Epithelial cell of prostate (primary cell): ENCODE data around the gene ZSCAN23.
A peak's percentile ranks its signal among the peaks of the same experiment; 100 is the strongest.
"Not testable (repeated sequence)": the region's sequence is repeated elsewhere in the genome, so short reads cannot be mapped to it uniquely, and the experiment has no call there.

Source experiments
- DNase-seq: peaks from one replicate; pipeline ENCODE4 v3.0.0-alpha.2; 2011; ENCODE audit warnings: low read depth, low spot score
- H3K27ac ChIP-seq: fragments of 450-650 bp; 2 replicates; pipeline ENCODE4 v1.5.1; 2017; ENCODE audit warnings: mild to moderate bottlenecking

ZSCAN23 gene

GRCh38 chr6:28444759-28445158 is 1.5 kb upstream of the ZSCAN23 start:
- H3K27ac ChIP-seq, DNase-seq: not testable (repeated sequence)

GRCh38 chr6:28442586-28442985 is 705 bp downstream of the ZSCAN23 start:
- no peak for DNase-seq
- H3K27ac ChIP-seq: no peak overlapping the region

GRCh38 chr6:28436404-28436803 is 6.9 kb downstream of the ZSCAN23 start:
- no peak for DNase-seq
- no peak overlapping the region for H3K27ac ChIP-seq

- H3K27ac ChIP-seq: no peak overlapping the region
- DNase-seq: no peak
These were observed 10.2 kb downstream of the ZSCAN23 start for GRCh38 chr6:28433119-28433518.

GRCh38 chr6:28429781-28430180 is 13.5 kb downstream of the ZSCAN23 start:
- H3K27ac ChIP-seq: no peak overlapping the region
- no peak for DNase-seq

- H3K27ac ChIP-seq: no peak overlapping the region
- no peak for DNase-seq
These were observed 17.2 kb downstream of the ZSCAN23 start for GRCh38 chr6:28425944-28426541.

GRCh38 chr6:28424163-28424562 is 19.1 kb downstream of the ZSCAN23 start:
- DNase-seq: no peak
- H3K27ac ChIP-seq: no peak overlapping the region

GRCh38 chr6:28423546-28423945 is 19.7 kb downstream of the ZSCAN23 start:
- no peak overlapping the region for H3K27ac ChIP-seq
- no peak for DNase-seq

- no peak for DNase-seq
- no peak overlapping the region for H3K27ac ChIP-seq
These were observed 29.6 kb downstream of the ZSCAN23 start for GRCh38 chr6:28413681-28414080.

GRCh38 chr6:28410767-28411166 is 32.5 kb downstream of the ZSCAN23 start:
- no peak for DNase-seq
- H3K27ac ChIP-seq: no peak overlapping the region

- no peak overlapping the region for H3K27ac ChIP-seq
- DNase-seq: no peak
These were observed 35.1 kb downstream of the ZSCAN23 start for GRCh38 chr6:28408076-28408802.

- no peak for DNase-seq
- H3K27ac ChIP-seq: no peak overlapping the region
These were observed 35.9 kb downstream of the ZSCAN23 start for GRCh38 chr6:28407401-28407800.

GRCh38 chr6:28403923-28404322 is 39.4 kb downstream of the ZSCAN23 start:
- H3K27ac ChIP-seq, DNase-seq: not testable (repeated sequence)

- H3K27ac ChIP-seq: no peak overlapping the region
- no peak for DNase-seq
These were observed 41.1 kb downstream of the ZSCAN23 start for GRCh38 chr6:28402197-28402596.

- DNase-seq: peak; percentile 41
These were observed 42.1 kb downstream of the ZSCAN23 start for GRCh38 chr6:28401172-28401571.

GRCh38 chr6:28400122-28400451 is 43.2 kb downstream of the ZSCAN23 start:
- no peak for DNase-seq
- H3K27ac ChIP-seq: peak overlapping the region; percentile 57

More at GRCh38 chr6:28401172-28401571, 42.1 kb downstream of the ZSCAN23 start:
- no peak overlapping the region for H3K27ac ChIP-seq

GRCh38 chr6:28399350-28400121 is 43.8 kb downstream of the ZSCAN23 start, which contains the start of gene ZSCAN12:
TSS of gene ZSCAN12 (minus strand) at chr6:28399747. CDS start at chr6:28398405, 1,342 bp downstream.
- no peak for DNase-seq
- peak within 1 kb of the TSS; percentile 57 for H3K27ac ChIP-seq

- no peak for DNase-seq
- H3K27ac ChIP-seq: no peak overlapping the region
These were observed 47.4 kb downstream of the ZSCAN23 start for GRCh38 chr6:28395918-28396317.

GRCh38 chr6:28393912-28394662 is 49.2 kb downstream of the ZSCAN23 start:
- H3K27ac ChIP-seq: no peak overlapping the region
- DNase-seq: no peak

- no peak for DNase-seq
- no peak overlapping the region for H3K27ac ChIP-seq
These were observed 52.6 kb downstream of the ZSCAN23 start for GRCh38 chr6:28390688-28391087.
